Adrenal gland (tissue), 5 donors: ENCODE results near the gene PRPH.

Experiments
- CTCF ChIP-seq, 6 experiments: fragments of 450-650 bp in 4 of 6; fragments of 200-600 bp in 2 of 6; sonication (generic) in 1 of 6; IDR thresholded peaks; 1 replicate in 5 of 6; 2 replicates in 1 of 6; pipeline versions ENCODE4 v1.5.1 to v1.8.0; 2016 to 2021; ENCODE audit warnings: antibody characterized with exemption in 6 of 6, mild to moderate bottlenecking in 2 of 6, moderate library complexity in 1 of 6
- POLR2A ChIP-seq, 2 donors: fragments of 450-650 bp; IDR thresholded peaks; one replicate each; pipeline ENCODE4 v1.6.1; 2017; ENCODE audit warnings: antibody characterized with exemption in 2 of 2, mild to moderate bottlenecking in 2 of 2, moderate library complexity in 1 of 2
- donor health status: DM: no; HTN: no; CAD: no.

- TF ChIP-seq CTCF (IDR thresholded peaks at IDR 0.05) (no peak), POLR2A (IDR thresholded peaks at IDR 0.05) (no peak)
These were observed 28.7 kb downstream of the PRPH start for GRCh38 chr12:49323524-49324097.
